ENCODE data around the gene ZNF574.

ZNF574 gene

DNA sequence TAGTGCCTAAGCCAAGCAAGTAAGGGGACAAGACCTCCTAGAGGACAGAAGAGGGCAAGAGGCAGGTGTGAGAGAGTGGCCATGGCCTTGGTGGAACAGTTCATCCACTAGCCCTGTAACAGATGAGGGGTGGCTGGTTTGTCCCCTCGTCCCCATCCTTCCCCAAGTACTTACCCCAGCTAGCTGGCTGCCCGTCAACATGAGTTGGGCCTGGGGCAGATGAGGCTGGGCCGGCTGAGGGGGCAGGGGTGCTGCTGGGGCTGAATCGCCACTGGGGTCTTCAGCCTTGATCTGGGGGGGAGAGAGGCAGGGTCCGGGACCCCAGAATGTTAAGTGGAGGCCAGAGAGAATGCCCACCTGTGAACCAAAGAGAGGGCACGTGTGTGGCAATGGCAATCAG lies 41.1 kb downstream of the ZNF574 start:
- intact Hi-C loops (cut with DNase I): no loop called here
- DNase-seq: peak in 2 of 10 donors; percentile 46 to 49

DNA sequence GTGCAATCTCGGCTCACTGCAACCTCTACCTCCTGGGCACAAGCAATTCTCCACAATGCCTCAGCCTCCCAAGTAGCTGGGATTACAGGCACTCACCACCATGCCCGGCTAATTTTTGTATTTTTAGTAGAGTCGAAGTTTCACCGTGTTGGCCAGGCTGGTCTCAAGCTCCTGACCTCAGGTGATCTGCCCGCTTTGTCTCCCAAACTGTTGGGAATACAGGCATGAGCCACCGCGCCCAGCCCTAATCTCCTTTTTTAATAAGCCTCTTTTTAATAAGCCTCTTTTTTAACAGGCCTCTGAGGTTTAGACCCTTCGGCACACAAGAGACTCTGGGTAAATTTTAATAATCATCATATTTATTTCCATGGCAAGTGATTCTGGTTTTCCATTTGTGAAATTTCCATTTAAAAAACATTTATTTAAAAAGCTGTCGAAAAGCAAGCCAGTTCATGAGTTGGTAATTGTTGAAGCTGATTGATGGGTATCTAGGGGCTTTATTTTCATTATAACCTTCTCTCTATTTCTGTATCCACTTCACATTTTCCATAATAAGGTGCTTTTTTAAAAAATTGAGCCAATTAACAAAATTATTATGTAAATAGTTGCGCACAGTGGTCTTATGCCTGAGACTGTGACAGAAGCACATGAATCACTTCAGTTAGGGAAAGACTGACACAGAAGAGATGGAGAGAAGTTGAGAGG lies 44.5 kb downstream of the ZNF574 start:
- intact Hi-C loops (cut with DNase I): no loop called here
- peak in 2 of 10 donors; percentile 2 to 4 for DNase-seq

DNA sequence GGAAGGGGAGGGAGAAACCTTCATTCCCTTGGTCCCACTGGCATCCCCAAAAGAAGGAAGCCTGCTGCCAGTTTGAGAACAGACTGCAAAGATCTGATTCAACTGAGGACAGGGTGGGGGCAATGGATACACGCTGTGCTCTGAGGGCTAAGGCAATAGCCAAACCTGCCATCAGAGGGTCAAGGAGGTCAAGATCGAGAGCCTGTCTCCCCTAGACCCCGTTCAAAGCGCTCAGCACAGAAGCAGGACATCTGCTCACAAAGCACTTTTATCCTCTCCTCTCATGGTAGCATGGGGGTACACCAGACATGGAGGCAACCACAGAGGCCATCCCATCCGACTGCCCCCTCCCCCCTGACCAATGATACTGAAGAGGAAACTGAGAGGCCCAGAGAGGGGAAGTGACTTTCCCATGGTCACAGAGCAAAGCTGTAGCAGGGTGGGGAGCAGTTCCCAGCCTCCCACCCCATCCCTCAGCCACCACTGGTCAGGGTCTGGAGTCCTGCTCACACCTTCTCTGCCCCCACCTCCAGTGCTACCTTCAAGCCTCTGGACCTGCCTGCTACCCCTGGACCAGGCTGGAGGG lies 45.2 kb downstream of the ZNF574 start:
- intact Hi-C loops (cut with DNase I): no loop called here
- DNase-seq: peak in 2 of 10 donors; percentile 24 to 41

GRCh38 chr19:42121656-42122069 lies 45.7 kb downstream of the ZNF574 start:
- DNase-seq: peak in 5 of 10 donors; percentile 30 to 88 (median 32)
- intact Hi-C loops (cut with DNase I): no loop called here

GRCh38 chr19:42122691-42123607 lies 47.0 kb downstream of the ZNF574 start:
- intact Hi-C loops (cut with DNase I): no loop called here
- DNase-seq: peak in 2 of 10 donors; percentile 35 to 67

GRCh38 chr19:42123765-42124164 lies 47.8 kb downstream of the ZNF574 start:
- intact Hi-C loops (cut with DNase I): no loop called here

GRCh38 chr19:42124386-42124901 lies 48.5 kb downstream of the ZNF574 start:
- intact Hi-C loops (cut with DNase I): no loop called here
- DNase-seq: peak in 1 of 10 donors; percentile 24

More at GRCh38 chr19:42123765-42124164, 47.8 kb downstream of the ZNF574 start:
- no peak for DNase-seq

GRCh38 chr19:42125536-42125935 lies 49.6 kb downstream of the ZNF574 start:
- intact Hi-C loops (cut with DNase I): no loop called here
- DNase-seq: peak in 1 of 10 donors; percentile 41

DNA sequence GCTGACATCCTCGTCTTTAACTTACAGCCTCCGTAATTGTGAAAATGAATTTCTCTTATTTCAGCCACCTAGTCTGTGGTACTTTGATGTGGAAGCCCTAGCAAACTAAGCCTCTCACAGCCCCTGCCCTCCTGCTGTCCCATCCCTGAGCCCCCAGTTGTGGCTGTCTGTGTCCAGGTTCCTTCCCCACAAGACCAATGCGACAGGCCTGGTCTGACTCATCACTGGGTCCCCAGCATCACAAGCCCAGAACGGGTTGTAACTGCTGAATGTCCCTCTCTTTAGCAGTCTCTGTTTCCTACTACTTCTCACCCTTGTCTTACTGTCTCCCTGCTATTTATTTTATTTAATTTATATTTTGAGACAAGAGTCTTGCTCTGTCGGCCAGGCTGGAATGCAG lies 50.6 kb downstream of the ZNF574 start:
- intact Hi-C loops (cut with DNase I): no loop called here
- peak in 1 of 10 donors; percentile 49 for DNase-seq

- DNase-seq: peak in 5 of 10 donors; percentile 17 to 83 (median 41)
- intact Hi-C loops (cut with DNase I): no loop called here
These were observed 53.7 kb downstream of the ZNF574 start for GRCh38 chr19:42129399-42130253.

DNA sequence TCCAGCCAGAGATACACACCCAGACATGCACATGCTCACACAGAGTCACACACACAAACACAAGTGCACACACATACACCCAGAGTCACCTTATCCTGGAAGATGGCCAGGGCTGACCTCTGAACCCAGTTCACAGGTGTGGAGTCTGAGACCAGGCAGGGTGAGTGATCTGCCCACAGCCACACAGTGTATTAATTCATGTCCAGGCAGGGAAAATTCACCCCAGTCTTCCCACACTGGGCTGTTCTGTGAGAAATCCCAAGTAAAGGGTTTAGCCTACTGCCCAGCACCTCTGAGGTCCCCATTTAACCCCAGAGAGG lies 54.2 kb downstream of the ZNF574 start:
- no peak for DNase-seq
- intact Hi-C loops (cut with DNase I): no loop called here

Measured in posterior cingulate gyrus (tissue), 11 donors.